T-helper 1 cell treated with Interleukin-12 subunit alpha and Interleukin-12 subunit beta and Interleukin-4 antibody, amounts not matched to agents 30 ng/mL and 1 ng/mL, for 36 hours (primary cell): ENCODE data around the gene GOLGA6A. TPM values are rescaled to one million over a fixed set of nuclear protein-coding genes. Genes with fewer than 3 reads are reported as not detected.
"Not testable (repeated sequence)": the region's sequence is repeated elsewhere in the genome, so short reads cannot be mapped to it uniquely, and the experiment has no call there.

Experiments used
- intact Hi-C: fragments of 100-400 bp; cut with micrococcal nuclease; formaldehyde crosslinking; loops from one replicate; pipeline ENCODE4 v1.15.1; 2024
- total RNA-seq: library from RNA; stranded (reverse); gene quantifications from 2 replicates; pipeline ENCODE4 v1.2.3, GENCODE V29; 2022

Gene GOLGA6A
- total RNA-seq, 1 donor from 2014 or later = 0.17 TPM

- intact Hi-C loops = no loop called here
These were observed 28.3 kb downstream of the GOLGA6A start for GRCh38 chr15:74053941-74054529.

GRCh38 chr15:74053517-74053916 is 28.8 kb downstream of the GOLGA6A start:
- intact Hi-C loops = no loop called here

- intact Hi-C loops = not testable (repeated sequence)
These were observed 29.8 kb downstream of the GOLGA6A start for GRCh38 chr15:74052271-74053260.

- intact Hi-C loops = no loop called here
These were observed 31.7 kb downstream of the GOLGA6A start for GRCh38 chr15:74050556-74051234.

- intact Hi-C loops = no loop called here
These were observed 32.2 kb downstream of the GOLGA6A start for GRCh38 chr15:74050127-74050526.

GRCh38 chr15:74046275-74046674 is 36.1 kb downstream of the GOLGA6A start:
- intact Hi-C loops = no loop called here

GRCh38 chr15:74045636-74046274 is 36.6 kb downstream of the GOLGA6A start:
- intact Hi-C loops = no loop called here

GRCh38 chr15:74045184-74045583 is 37.2 kb downstream of the GOLGA6A start:
- intact Hi-C loops = no loop called here

GRCh38 chr15:74044267-74045110 is 37.9 kb downstream of the GOLGA6A start:
- intact Hi-C loops = no loop called here

GRCh38 chr15:74043425-74044266 is 38.7 kb downstream of the GOLGA6A start:
- intact Hi-C loops = no loop called here

- intact Hi-C loops = no loop called here
These were observed 39.5 kb downstream of the GOLGA6A start for GRCh38 chr15:74042603-74043424.

GRCh38 chr15:74041777-74042435 is 40.4 kb downstream of the GOLGA6A start:
- intact Hi-C loops = no loop called here

GRCh38 chr15:74041311-74041756 is 41.0 kb downstream of the GOLGA6A start:
- intact Hi-C loops = no loop called here

GRCh38 chr15:74040109-74040850 is 42.1 kb downstream of the GOLGA6A start:
- intact Hi-C loops = no loop called here

GRCh38 chr15:74039656-74040010 is 42.7 kb downstream of the GOLGA6A start:
- intact Hi-C loops = no loop called here

GRCh38 chr15:74038707-74039655 is 43.4 kb downstream of the GOLGA6A start:
- intact Hi-C loops = no loop called here
